HAP-1 (cell line): ENCODE results near the gene PHF2.
A peak's percentile ranks its signal among the peaks of the same experiment; 100 is the strongest.

Experiments
- DNase-seq, 2 experiments: peaks; one replicate each; pipeline ENCODE4 v3.0.0-alpha.2; 2016 to 2020; ENCODE audit warnings: low spot score in 2 of 2
- H3K27me3 ChIP-seq: fragments of 250-450 bp; sonication (Bioruptor Pico); 2 replicates; pipeline ENCODE4 v1.5.1; 2020; ENCODE audit warnings: low read depth, mild to moderate bottlenecking, moderate library complexity
- H3K36me3 ChIP-seq: fragments of 250-450 bp; sonication (Bioruptor Pico); replicated peaks from 2 replicates; pipeline ENCODE4 v1.5.1; 2020; ENCODE audit warnings: mild to moderate bottlenecking
- H3K4me1 ChIP-seq: fragments of 250-450 bp; sonication (Bioruptor Pico); 2 replicates; pipeline ENCODE4 v1.5.1; 2020; ENCODE audit warnings: mild to moderate bottlenecking
- H3K4me3 ChIP-seq: fragments of 250-450 bp; sonication (Bioruptor Pico); 2 replicates; pipeline ENCODE4 v1.5.1; 2020; ENCODE audit warnings: mild to moderate bottlenecking, moderate library complexity
- H3K9me3 ChIP-seq: fragments of 250-450 bp; sonication (Bioruptor Pico); 2 replicates; pipeline ENCODE4 v1.5.1; 2020; ENCODE audit warnings: mild to moderate bottlenecking, moderate library complexity
- in situ Hi-C: fragments of 300-500 bp; cut with MboI; formaldehyde crosslinking; loops from 3 replicates; pipeline ENCODE4 v1.14.3; 2020; ENCODE audit warnings: low sequenced_read_pairs, inconsistent platforms, mixed read lengths

Gene PHF2

DNA sequence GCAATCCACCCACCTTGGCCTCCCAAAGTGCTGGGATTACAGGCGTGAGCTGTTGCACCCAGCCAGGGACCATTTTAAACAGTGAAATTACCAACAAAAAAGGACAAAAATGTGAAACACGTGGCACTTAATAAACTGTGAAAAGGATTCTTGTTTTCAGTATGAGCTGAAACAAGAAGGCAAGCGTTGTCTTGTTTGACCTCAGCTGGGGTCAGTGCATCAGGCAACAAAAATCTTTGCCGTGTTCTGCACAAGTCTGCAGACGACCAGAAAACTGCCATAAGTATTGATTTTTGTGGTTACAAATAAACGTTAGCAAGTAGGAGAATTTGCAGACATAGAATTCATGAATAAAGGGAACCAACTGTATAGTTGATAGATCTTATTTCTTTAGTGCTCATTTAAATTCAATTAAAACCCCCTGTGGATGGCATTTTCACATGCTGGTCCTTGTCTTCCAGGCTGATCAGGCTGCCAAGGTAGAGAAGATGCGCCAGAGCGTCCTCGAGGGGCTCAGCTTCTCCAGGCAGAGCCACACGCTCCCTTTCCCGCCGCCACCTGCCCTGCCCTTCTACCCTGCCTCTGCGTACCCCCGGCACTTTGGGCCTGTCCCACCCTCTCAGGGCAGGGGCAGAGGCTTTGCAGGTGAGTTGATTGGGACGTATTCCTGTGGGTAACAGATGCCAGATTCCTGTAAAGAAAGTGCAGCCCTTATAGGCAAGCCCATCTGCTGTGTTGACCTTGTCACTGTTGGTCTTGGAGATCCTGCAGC lies 18.8 kb upstream of the PHF2 start:
- in situ Hi-C loops, result no loop called here
- no peaks in the 10 kb centered on the region for H3K27me3 ChIP-seq
- no peak for DNase-seq
- no peak overlapping the region for H3K4me3 ChIP-seq
- peaks cover 15% of the 10 kb centered on the region for H3K4me1 ChIP-seq
- no peaks in the 10 kb centered on the region for H3K9me3 ChIP-seq
- H3K36me3 ChIP-seq, result peaks cover 64% of the 10 kb centered on the region

- Histone ChIP-seq H3K9me3 (no peaks in the 10 kb centered on the region), H3K36me3 (peaks cover 62% of the 10 kb centered on the region), H3K4me1 (peaks cover 15% of the 10 kb centered on the region), H3K27me3 (no peaks in the 10 kb centered on the region), H3K4me3 (no peak overlapping the region)
- no peak for DNase-seq
- in situ Hi-C loops, result no loop called here
Observed at GRCh38 chr9:93558503-93558902, 17.9 kb upstream of the PHF2 start.

- no peak for DNase-seq
- peaks cover 72% of the 10 kb centered on the region for H3K36me3 ChIP-seq
- H3K4me3 ChIP-seq, result no peak overlapping the region
- no peaks in the 10 kb centered on the region for H3K27me3 ChIP-seq
- H3K4me1 ChIP-seq, result no peaks in the 10 kb centered on the region; the same call in 1 of the 2 replicates
- no peaks in the 10 kb centered on the region for H3K9me3 ChIP-seq
- in situ Hi-C loops, result no loop called here
Observed at GRCh38 chr9:93560991-93561390, 15.4 kb upstream of the PHF2 start.

- H3K36me3 ChIP-seq, result peaks cover 64% of the 10 kb centered on the region
- H3K27me3 ChIP-seq, result no peaks in the 10 kb centered on the region
- H3K4me3 ChIP-seq, result no peak overlapping the region
- no peaks in the 10 kb centered on the region for H3K9me3 ChIP-seq
- no peak for DNase-seq
- peaks cover 5% of the 10 kb centered on the region for H3K4me1 ChIP-seq
- in situ Hi-C loops, result no loop called here
Observed at GRCh38 chr9:93562157-93562556, 14.2 kb upstream of the PHF2 start.

DNA sequence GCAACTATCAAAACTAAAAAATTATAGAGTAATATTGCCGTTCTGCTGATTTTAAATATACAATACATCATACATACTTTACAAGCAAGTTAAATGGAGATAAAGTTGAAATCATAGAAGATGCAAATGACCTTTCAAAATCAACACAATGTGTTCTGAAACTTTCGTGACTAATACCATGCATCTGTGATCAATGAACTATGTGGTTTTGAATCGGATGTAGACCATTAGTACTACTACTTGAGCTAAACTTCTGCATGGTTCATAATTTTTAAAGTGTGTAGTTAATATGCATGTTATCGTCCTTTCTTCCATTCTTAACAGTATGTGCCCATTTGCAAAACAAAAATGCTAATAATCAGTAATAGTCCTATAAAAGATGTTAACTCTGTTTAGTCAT lies 11.3 kb upstream of the PHF2 start:
- H3K36me3 ChIP-seq, result peaks cover 38% of the 10 kb centered on the region
- H3K4me1 ChIP-seq, result peaks cover 5% of the 10 kb centered on the region
- no peak overlapping the region for H3K4me3 ChIP-seq
- H3K27me3 ChIP-seq, result no peaks in the 10 kb centered on the region
- DNase-seq, result no peak
- in situ Hi-C loops, result no loop called here
- no peaks in the 10 kb centered on the region for H3K9me3 ChIP-seq

DNA sequence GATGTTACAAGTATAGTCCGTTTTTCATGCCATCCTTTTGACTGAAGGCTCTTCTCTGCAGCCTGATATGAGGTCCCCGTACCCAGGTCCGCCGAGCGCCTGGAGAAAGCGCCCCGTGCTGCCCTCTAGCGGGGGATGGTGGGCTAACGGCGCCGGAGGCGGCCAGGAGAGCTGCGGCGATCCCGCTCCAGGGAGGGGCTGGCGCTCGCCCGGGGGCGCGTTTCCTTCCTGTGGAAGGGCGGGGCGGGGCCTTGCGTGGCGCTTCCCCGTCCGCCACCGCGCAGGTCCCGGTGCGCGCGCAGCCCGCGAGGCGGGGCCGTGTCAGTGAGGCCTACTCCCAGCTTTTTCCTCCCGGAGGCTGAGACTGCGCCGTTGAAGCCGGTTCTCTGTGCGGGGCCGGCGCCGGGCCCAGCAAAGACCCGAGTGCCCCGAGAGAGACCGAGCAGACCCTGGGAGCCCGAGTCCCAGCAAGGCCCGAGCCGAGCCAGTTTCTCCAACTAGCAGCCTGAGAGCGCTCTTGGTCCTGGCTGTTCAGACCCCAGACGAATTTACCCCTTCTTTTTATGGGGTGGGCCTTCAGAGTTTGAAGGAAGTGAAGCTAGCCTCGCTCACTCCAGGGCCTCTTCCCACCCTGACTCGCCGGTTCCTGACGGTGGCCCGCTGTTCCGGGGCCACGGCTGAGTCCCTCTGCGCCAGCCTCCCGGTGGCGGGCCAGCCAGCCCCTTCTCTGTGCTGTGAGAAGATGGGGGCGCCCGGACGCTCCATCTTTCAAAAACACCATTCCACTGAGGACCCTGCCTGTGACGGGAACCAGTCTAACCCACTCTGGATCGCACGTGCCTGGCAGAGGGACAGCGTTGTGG lies 9.7 kb upstream of the PHF2 start:
- peaks cover 2% of the 10 kb centered on the region for H3K9me3 ChIP-seq
- peaks cover 28% of the 10 kb centered on the region for H3K36me3 ChIP-seq
- DNase-seq, result peak; percentile 88 to 99
- H3K27me3 ChIP-seq, result no peaks in the 10 kb centered on the region
- in situ Hi-C loops, result no loop called here
- peak overlapping the region; percentile 37 for H3K4me3 ChIP-seq
- H3K4me1 ChIP-seq, result peaks cover 5% of the 10 kb centered on the region

DNA sequence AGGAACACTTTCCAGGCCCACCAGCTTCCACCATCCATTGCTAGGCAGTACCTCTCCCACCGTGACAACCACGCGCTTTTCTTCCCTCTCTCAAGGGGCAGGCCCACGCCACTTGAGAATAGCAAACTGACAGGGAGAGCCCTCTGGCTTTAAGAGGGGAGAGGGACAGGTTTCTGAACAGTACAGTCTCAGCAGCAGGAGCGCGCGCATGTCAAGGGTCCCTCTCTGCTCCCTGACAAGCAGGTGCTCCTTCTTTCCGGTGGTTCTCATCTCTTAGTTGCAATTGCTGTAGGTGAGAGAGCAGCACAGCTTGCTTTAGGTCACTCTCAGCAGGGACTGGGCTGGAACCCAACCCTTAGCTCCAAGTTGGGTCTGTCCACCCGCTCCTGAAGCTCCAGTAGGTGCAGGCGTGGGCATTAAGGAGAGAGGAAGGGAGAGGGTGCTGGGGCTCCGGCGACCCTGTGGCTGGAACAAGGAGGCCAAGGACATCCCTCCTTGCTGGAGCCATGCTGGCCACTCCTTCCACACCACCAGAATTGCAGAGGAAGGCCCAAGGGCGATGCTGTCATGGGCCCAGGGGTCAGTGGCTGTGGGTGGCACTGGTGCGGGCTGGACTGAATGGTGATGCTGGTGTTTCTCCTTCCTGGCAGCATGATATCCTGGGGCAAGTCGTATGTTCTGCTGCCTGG lies 9.0 kb upstream of the PHF2 start:
- DNase-seq, result no peak
- in situ Hi-C loops, result no loop called here
- Histone ChIP-seq H3K36me3 (peaks cover 20% of the 10 kb centered on the region), H3K4me1 (peaks cover 5% of the 10 kb centered on the region), H3K4me3 (peak overlapping the region; percentile 37), H3K9me3 (peaks cover 2% of the 10 kb centered on the region), H3K27me3 (no peaks in the 10 kb centered on the region)

- H3K36me3 ChIP-seq, result peaks cover 15% of the 10 kb centered on the region
- DNase-seq, result no peak
- in situ Hi-C loops, result no loop called here
- H3K27me3 ChIP-seq, result no peaks in the 10 kb centered on the region
- peaks cover 2% of the 10 kb centered on the region for H3K9me3 ChIP-seq
- peaks cover 5% of the 10 kb centered on the region for H3K4me1 ChIP-seq
- H3K4me3 ChIP-seq, result no peak overlapping the region
Observed at GRCh38 chr9:93568169-93568568, 8.2 kb upstream of the PHF2 start.

- H3K4me3 ChIP-seq, result no peak overlapping the region
- 0 out of 2 replicates have a peak, but pooled peaks cover 2% of the 10 kb centered on the region for H3K36me3 ChIP-seq
- H3K27me3 ChIP-seq, result no peaks in the 10 kb centered on the region
- H3K4me1 ChIP-seq, result peaks cover 5% of the 10 kb centered on the region
- DNase-seq, result no peak
- in situ Hi-C loops, result no loop called here
- peaks cover 2% of the 10 kb centered on the region for H3K9me3 ChIP-seq
Observed at GRCh38 chr9:93569621-93570174, 6.7 kb upstream of the PHF2 start.

GRCh38 chr9:93572221-93572620 lies 4.2 kb upstream of the PHF2 start:
- no peak for DNase-seq
- Histone ChIP-seq H3K27me3 (no peaks in the 10 kb centered on the region), H3K9me3 (peaks cover 2% of the 10 kb centered on the region), H3K4me3 (no peak overlapping the region), H3K4me1 (peaks cover 8% of the 10 kb centered on the region), H3K36me3 (no peaks in the 10 kb centered on the region)
- in situ Hi-C loops, result no loop called here

DNA sequence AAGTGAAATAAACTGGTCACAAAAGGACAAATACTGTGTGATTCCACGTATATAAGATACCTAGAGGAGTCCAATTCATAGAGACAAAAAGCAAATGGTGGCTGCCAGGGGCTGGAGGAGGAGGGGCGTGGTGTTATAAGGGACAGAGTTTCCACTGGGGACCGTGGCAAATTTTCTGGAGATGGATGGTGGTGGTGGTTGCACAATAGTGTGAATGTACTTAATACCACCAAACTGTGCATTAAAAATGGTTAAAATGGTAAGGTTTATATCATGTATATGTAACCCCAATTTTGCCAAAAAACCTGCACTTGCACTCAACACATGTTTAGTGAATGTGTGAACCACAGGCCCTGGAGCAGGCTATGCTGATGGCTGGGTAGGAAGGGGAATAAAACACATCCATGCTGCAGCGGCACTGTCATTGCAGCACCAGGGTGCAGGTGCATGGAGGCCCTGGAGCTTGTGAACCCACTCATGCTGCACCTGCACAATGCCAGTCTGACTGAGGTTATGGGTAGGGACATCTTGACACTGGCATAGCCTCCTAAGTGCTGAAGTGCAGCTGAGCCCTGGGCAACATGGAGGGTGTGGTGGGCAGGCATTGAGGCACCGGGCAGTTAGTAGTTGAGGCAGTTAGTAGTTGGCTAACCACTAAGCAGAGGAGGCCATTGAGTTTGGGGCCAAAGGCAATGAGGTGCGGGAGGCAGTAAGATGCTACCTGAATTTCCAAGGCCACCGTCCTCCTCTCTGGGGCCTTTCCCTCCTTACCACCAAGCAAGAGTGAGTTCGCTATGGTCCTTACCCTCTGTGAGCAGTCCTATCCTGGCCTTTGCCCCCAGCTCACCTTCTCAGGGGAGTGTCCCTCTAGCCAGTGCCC lies 3.5 kb upstream of the PHF2 start:
- Histone ChIP-seq H3K36me3 (no peaks in the 10 kb centered on the region), H3K4me1 (peaks cover 12% of the 10 kb centered on the region), H3K27me3 (no peaks in the 10 kb centered on the region), H3K9me3 (peaks cover 2% of the 10 kb centered on the region), H3K4me3 (no peak overlapping the region)
- in situ Hi-C loops, result no loop called here
- DNase-seq, result no peak

DNA sequence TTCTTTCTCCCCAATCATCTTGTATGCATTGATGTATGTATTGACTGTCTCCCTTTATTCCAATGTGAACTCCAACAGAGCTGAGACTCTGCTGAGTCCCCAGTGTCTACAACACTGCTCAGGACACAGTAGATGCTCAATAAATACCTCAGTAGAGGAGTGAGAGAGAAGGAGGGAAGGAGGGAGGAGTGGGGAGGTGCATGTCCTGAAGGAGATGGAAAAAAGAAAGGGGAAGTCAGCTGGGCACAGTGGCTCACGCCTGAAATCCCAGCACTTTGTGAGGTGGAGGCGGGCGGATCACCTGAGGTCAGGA lies 2.9 kb upstream of the PHF2 start:
- no peak overlapping the region for H3K4me3 ChIP-seq
- H3K9me3 ChIP-seq, result peaks cover 2% of the 10 kb centered on the region
- H3K36me3 ChIP-seq, result no peaks in the 10 kb centered on the region
- H3K4me1 ChIP-seq, result peaks cover 15% of the 10 kb centered on the region
- in situ Hi-C loops, result no loop called here
- H3K27me3 ChIP-seq, result no peaks in the 10 kb centered on the region
- DNase-seq, result no peak
